A549 treated with CpdA at 1 μM for 4 hours (cell line): ENCODE measurements around the gene SSRP1. TPM values are rescaled to one million over a fixed set of nuclear protein-coding genes. Genes with fewer than 3 reads are reported as not detected.

Source experiments
- total RNA-seq: library from RNA; stranded (reverse); fragments of 200-300 nt; extraction: Qiagen RNA extraction; gene quantifications from 5 replicates; pipeline ENCODE4 v1.2.3, GENCODE V29; 2022; ENCODE audit warnings: low read depth

The SSRP1 gene, protein sequence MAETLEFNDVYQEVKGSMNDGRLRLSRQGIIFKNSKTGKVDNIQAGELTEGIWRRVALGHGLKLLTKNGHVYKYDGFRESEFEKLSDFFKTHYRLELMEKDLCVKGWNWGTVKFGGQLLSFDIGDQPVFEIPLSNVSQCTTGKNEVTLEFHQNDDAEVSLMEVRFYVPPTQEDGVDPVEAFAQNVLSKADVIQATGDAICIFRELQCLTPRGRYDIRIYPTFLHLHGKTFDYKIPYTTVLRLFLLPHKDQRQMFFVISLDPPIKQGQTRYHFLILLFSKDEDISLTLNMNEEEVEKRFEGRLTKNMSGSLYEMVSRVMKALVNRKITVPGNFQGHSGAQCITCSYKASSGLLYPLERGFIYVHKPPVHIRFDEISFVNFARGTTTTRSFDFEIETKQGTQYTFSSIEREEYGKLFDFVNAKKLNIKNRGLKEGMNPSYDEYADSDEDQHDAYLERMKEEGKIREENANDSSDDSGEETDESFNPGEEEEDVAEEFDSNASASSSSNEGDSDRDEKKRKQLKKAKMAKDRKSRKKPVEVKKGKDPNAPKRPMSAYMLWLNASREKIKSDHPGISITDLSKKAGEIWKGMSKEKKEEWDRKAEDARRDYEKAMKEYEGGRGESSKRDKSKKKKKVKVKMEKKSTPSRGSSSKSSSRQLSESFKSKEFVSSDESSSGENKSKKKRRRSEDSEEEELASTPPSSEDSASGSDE
- 220 to 267 TPM (median 233 TPM) in 5 replicates for total RNA-seq

GRCh38 chr11:57335343-57336110 lies at the start of gene SSRP1:
Gene SSRP1, minus strand, starts transcription at chr11:57335892. Its CDS starts 771 bp downstream, at chr11:57335121.

GRCh38 chr11:57380975-57381374 lies 45.3 kb upstream of the SSRP1 start, which contains the start of gene PRG3:
Gene PRG3, minus strand, starts transcription at chr11:57381150. Its CDS starts 442 bp downstream, at chr11:57380708.

DNA sequence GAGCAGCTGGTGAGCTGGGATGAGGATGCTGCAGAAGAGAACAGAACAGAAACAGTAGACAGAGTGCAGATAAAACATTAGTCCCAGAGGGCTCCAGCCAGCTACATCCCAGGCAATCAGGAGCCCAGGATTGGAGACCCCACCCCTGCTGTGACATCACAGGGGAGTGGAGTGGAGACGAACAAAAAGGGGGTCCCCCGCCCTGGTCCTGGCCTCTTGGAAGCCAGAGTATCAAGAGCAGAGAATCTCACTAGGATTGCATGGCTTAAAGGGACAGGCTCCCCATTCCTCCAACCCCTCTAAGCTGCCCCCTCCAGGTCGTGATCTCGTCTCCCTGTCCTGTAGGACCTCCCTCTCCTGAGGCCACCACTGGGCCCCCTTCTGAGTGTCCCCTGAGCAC lies 2.5 kb upstream of the SSRP1 start, which contains the start of gene P2RX3:
Gene P2RX3, plus strand, starts transcription at position 211 of the 400 bp plus-strand sequence. CDS start 199 bp downstream, outside the sequence.

GRCh38 chr11:57324886-57325734 lies 10.6 kb downstream of the SSRP1 start, which contains the start of gene TNKS1BP1:
Gene TNKS1BP1, minus strand, starts transcription at chr11:57324952. Its CDS starts 3,067 bp downstream, at chr11:57321885.

Other genes with a start within 250 kb of the SSRP1 start
- 0.01 TPM in 1 of 5 replicates, not detected in the others for gene LRRC55, start 153.9 kb downstream of the SSRP1 start, total RNA-seq
- gene APLNR, start 98.6 kb downstream of the SSRP1 start, total RNA-seq = 0.03 to 0.12 TPM (median 0.08 TPM) in 4 of 5 replicates, not detected in the other
- 73.8 to 96.5 TPM (median 82.8 TPM) in 5 replicates for gene TNKS1BP1, start 10.9 kb downstream of the SSRP1 start, total RNA-seq
- gene P2RX3, start 2.5 kb upstream of the SSRP1 start, total RNA-seq = 0.16 to 0.31 TPM (median 0.19 TPM) in 5 replicates
- not detected in 5 replicates for gene PRG3, start 45.3 kb upstream of the SSRP1 start, total RNA-seq
- 0.07 TPM in 1 of 5 replicates, not detected in the others for gene PRG2, start 54.8 kb upstream of the SSRP1 start, total RNA-seq
- gene SLC43A3, start 91.2 kb upstream of the SSRP1 start, total RNA-seq = 0.28 to 0.74 TPM (median 0.33 TPM) in 5 replicates
- 72.6 to 128 TPM (median 115 TPM) in 5 replicates for gene RTN4RL2, start 124.6 kb upstream of the SSRP1 start, total RNA-seq
- gene SLC43A1, start 179.8 kb upstream of the SSRP1 start, total RNA-seq = 2.8 to 4.0 TPM (median 3.8 TPM) in 5 replicates
- gene TIMM10, start 194.9 kb upstream of the SSRP1 start, total RNA-seq = 159 to 183 TPM (median 179 TPM) in 5 replicates
- not detected in 5 replicates for gene SMTNL1, start 201.7 kb upstream of the SSRP1 start, total RNA-seq
- 27.0 to 32.5 TPM (median 30.1 TPM) in 5 replicates for gene UBE2L6, start 231.8 kb upstream of the SSRP1 start, total RNA-seq